ENCODE results near the gene MT3. TPM values are rescaled to one million over a fixed set of nuclear protein-coding genes. Genes with fewer than 3 reads are reported as not detected.
A peak's percentile ranks its signal among the peaks of the same experiment; 100 is the strongest.

MT3 gene
- total and polyA plus RNA-seq, 2 of the 13 experiments (the other 11 are each of a cell fraction or from before 2014, with no cell fraction given), result not detected

DNA sequence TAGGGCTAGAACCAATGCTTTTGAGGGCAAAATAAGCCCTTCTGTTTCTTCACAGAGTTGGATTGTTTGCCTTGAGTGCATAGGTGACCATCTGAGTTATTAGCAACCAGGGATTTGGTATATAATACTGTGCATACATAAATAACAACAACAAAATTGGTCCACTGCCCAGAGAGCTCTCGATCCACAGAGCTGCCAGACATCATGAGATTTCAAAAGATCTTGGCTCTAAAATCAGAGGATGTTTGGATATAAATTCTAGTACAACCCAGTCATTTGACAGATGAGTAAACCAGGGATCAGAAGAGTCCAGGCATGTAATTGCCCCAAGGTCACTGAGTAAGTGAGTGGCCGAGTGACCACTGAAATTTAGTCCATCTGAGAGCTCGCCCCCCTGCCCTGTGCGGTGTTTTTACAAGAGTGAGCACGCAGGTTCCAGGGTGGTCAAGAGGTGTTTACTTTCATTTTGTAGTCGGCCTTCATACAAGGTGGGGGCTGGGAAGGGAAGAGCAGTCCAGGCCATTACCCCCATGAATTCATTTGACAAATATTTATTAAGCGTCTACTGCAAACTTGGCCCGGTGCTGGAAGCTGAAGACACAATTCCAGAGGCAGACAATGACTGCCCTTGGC lies 17.3 kb downstream of the MT3 start (continued):
- TF ChIP-seq, protein P1, sequence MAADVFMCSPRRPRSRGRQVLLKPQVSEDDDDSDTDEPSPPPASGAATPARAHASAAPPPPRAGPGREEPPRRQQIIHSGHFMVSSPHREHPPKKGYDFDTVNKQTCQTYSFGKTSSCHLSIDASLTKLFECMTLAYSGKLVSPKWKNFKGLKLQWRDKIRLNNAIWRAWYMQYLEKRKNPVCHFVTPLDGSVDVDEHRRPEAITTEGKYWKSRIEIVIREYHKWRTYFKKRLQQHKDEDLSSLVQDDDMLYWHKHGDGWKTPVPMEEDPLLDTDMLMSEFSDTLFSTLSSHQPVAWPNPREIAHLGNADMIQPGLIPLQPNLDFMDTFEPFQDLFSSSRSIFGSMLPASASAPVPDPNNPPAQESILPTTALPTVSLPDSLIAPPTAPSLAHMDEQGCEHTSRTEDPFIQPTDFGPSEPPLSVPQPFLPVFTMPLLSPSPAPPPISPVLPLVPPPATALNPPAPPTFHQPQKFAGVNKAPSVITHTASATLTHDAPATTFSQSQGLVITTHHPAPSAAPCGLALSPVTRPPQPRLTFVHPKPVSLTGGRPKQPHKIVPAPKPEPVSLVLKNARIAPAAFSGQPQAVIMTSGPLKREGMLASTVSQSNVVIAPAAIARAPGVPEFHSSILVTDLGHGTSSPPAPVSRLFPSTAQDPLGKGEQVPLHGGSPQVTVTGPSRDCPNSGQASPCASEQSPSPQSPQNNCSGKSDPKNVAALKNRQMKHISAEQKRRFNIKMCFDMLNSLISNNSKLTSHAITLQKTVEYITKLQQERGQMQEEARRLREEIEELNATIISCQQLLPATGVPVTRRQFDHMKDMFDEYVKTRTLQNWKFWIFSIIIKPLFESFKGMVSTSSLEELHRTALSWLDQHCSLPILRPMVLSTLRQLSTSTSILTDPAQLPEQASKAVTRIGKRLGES (CRISPR knock-in tag; IDR thresholded peaks at IDR 0.05; ENCODE audit: borderline replicate concordance), result no peak
- TF ChIP-seq RFXANK (CRISPR knock-in tag; IDR thresholded peaks at IDR 0.05), result no peak
- TF ChIP-seq, protein P2, sequence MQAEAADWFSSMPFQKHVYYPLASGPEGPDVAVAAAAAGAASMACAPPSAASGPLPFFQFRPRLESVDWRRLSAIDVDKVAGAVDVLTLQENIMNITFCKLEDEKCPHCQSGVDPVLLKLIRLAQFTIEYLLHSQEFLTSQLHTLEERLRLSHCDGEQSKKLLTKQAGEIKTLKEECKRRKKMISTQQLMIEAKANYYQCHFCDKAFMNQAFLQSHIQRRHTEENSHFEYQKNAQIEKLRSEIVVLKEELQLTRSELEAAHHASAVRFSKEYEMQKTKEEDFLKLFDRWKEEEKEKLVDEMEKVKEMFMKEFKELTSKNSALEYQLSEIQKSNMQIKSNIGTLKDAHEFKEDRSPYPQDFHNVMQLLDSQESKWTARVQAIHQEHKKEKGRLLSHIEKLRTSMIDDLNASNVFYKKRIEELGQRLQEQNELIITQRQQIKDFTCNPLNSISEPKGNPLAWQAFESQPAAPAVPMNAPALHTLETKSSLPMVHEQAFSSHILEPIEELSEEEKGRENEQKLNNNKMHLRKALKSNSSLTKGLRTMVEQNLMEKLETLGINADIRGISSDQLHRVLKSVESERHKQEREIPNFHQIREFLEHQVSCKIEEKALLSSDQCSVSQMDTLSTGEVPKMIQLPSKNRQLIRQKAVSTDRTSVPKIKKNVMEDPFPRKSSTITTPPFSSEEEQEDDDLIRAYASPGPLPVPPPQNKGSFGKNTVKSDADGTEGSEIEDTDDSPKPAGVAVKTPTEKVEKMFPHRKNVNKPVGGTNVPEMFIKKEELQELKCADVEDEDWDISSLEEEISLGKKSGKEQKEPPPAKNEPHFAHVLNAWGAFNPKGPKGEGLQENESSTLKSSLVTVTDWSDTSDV (CRISPR knock-in tag; IDR thresholded peaks at IDR 0.05), result no peak
- TF ChIP-seq ZNF441 (CRISPR knock-in tag; IDR thresholded peaks at IDR 0.05; ENCODE audit: borderline replicate concordance), result 0 out of 2 replicates have a peak, but pooled peaks have one; percentile 8
- peak; percentile 93 for TF ChIP-seq ZNF3 (CRISPR knock-in tag; IDR thresholded peaks at IDR 0.05)
- TF ChIP-seq, protein P3, sequence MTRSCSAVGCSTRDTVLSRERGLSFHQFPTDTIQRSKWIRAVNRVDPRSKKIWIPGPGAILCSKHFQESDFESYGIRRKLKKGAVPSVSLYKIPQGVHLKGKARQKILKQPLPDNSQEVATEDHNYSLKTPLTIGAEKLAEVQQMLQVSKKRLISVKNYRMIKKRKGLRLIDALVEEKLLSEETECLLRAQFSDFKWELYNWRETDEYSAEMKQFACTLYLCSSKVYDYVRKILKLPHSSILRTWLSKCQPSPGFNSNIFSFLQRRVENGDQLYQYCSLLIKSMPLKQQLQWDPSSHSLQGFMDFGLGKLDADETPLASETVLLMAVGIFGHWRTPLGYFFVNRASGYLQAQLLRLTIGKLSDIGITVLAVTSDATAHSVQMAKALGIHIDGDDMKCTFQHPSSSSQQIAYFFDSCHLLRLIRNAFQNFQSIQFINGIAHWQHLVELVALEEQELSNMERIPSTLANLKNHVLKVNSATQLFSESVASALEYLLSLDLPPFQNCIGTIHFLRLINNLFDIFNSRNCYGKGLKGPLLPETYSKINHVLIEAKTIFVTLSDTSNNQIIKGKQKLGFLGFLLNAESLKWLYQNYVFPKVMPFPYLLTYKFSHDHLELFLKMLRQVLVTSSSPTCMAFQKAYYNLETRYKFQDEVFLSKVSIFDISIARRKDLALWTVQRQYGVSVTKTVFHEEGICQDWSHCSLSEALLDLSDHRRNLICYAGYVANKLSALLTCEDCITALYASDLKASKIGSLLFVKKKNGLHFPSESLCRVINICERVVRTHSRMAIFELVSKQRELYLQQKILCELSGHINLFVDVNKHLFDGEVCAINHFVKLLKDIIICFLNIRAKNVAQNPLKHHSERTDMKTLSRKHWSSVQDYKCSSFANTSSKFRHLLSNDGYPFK (CRISPR knock-in tag; IDR thresholded peaks at IDR 0.05; ENCODE audit: borderline replicate concordance), result no peak
- TF ChIP-seq PCBP2 (optimal IDR thresholded peaks at IDR 0.05; ENCODE audit: low read depth, low read length, poor library complexity, severe bottlenecking), result no peak
- TF ChIP-seq, protein P4, sequence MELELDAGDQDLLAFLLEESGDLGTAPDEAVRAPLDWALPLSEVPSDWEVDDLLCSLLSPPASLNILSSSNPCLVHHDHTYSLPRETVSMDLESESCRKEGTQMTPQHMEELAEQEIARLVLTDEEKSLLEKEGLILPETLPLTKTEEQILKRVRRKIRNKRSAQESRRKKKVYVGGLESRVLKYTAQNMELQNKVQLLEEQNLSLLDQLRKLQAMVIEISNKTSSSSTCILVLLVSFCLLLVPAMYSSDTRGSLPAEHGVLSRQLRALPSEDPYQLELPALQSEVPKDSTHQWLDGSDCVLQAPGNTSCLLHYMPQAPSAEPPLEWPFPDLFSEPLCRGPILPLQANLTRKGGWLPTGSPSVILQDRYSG (CRISPR knock-in tag; IDR thresholded peaks at IDR 0.05), result peak; percentile 83; the same call in 1 of the 2 replicates
- no peak for TF ChIP-seq TCF7 (IDR thresholded peaks at IDR 0.05; ENCODE audit: low read depth)
- no peak for TF ChIP-seq ATAD3A (CRISPR knock-in tag; IDR thresholded peaks at IDR 0.05)
- no peak for TF ChIP-seq ZNF543 (CRISPR knock-in tag; IDR thresholded peaks at IDR 0.05)
- TF ChIP-seq, protein P5, sequence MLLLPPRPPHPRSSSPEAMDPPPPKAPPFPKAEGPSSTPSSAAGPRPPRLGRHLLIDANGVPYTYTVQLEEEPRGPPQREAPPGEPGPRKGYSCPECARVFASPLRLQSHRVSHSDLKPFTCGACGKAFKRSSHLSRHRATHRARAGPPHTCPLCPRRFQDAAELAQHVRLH (CRISPR knock-in tag; IDR thresholded peaks at IDR 0.05; ENCODE audit: borderline replicate concordance, low read depth), result no peak
- TF ChIP-seq MXD4 (CRISPR knock-in tag; IDR thresholded peaks at IDR 0.05), result no peak; the same call in 1 of the 2 replicates
- TF ChIP-seq ZNF83 (CRISPR knock-in tag; IDR thresholded peaks at IDR 0.05; ENCODE audit: borderline replicate concordance), result no peak
- no peak for TF ChIP-seq NR1H2 (CRISPR knock-in tag; IDR thresholded peaks at IDR 0.05; ENCODE audit: borderline replicate concordance, low read depth)
- TF ChIP-seq ZNF773 (CRISPR knock-in tag; IDR thresholded peaks at IDR 0.05; ENCODE audit: borderline replicate concordance), result no peak
- TF ChIP-seq SMARCC2 (IDR thresholded peaks at IDR 0.05), result no peak
- no peak for TF ChIP-seq NFRKB (IDR thresholded peaks at IDR 0.05)

All from HepG2 (cell line).